ENCODE measurements around the gene MRPL1. TPM values are rescaled to one million over a fixed set of nuclear protein-coding genes. Genes with fewer than 3 reads are reported as not detected.
"Not testable (repeated sequence)": the region's sequence is repeated elsewhere in the genome, so short reads cannot be mapped to it uniquely, and the experiment has no call there.

Gene MRPL1
- polyA plus RNA-seq, 1 donor from 2014 or later, result 30.0 TPM

DNA sequence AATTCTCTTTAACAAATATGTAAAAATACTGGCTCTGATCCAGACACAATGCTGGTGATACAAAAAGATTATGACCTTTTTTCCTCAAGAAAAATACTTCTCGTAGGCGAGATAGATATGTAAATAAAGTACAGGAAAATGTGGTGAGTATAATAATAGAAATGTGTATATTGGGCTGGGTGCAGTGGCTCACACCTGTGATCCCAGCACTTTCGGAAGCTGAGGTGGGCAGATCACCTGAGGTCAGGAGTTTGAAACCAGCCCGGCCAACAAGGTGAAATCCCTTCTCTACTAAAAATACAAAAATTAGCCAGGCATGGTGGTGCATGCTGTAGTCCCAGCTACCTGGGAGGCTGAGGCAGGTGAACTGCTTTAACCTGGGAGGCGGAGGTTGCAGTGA is 55.0 kb downstream of the MRPL1 start:
- Mint-ChIP-seq H3K4me3 (peak overlapping the region in 1 of 4 donors; percentile 63), H3K27me3 (no peaks in the 10 kb centered on the region), H3K9me3 (no peaks in the 10 kb centered on the region), H3K4me1 (peaks cover 21 to 27% (median 24%) of the 10 kb centered on the region in 3 donors), H3K27ac (peak overlapping the region in 1 of 3 donors; percentile 21), H3K36me3 (peaks cover 6% of the 10 kb centered on the region)

- Mint-ChIP-seq H3K36me3 (peaks cover 12% of the 10 kb centered on the region), H3K27ac (no peak overlapping the region)
These were observed 57.7 kb downstream of the MRPL1 start for GRCh38 chr4:77920371-77920770.

GRCh38 chr4:77921701-77922100 is 59.1 kb downstream of the MRPL1 start:
- H3K36me3 Mint-ChIP-seq, result peaks cover 14% of the 10 kb centered on the region

More at GRCh38 chr4:77920371-77920770, 57.7 kb downstream of the MRPL1 start:
- Mint-ChIP-seq H3K27me3 (no peaks in the 10 kb centered on the region), H3K9me3 (peaks cover 0 to 5% (median 0%) of the 10 kb centered on the region in 3 donors), H3K4me1 (peaks cover 20 to 24% (median 24%) of the 10 kb centered on the region in 3 donors), H3K4me3 (no peak overlapping the region)

DNA sequence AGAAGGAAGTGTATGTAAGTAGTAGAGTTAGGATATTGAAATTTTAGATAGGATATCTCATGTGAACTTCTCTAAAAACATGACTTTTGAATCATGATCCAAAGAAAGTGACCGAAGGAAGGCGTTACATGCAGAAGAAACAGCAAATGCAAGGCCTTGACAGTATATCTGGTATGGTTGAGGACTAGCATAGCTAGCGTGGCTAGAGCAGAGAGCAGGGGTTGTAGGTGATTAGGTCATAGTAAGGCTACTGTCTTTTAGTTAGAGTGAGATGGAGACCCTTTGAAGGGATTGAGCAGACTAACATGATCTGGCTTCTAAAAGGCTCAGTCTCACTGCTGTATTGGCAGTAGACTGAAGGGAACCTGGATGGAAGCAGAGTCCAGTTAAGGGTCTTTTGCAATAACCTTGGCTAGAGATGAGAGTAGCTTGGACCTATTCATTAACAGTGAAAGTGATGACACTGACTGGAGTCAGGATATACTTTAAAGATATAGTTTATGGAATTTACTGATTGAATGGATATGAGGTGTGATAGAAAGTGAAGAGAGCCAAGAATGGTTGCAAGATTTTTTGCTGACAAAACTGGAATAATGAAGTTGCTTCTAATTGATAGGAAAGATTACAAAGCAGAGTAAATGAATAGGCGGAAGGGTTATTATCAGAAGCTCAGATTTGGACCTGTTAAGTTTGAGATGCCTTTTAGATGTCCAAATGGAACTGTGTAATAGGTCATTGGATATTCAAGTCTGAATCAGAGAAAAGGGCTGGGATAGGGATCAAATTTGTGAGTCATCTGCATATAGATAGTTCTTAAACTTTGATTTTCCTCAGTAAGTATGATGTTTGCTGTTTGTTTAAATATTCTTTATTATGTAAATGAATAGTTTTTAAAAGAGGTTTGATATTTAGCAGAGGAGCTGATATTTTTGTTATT is 59.8 kb downstream of the MRPL1 start:
- Mint-ChIP-seq H3K27ac (no peak overlapping the region), H3K4me3 (no peak overlapping the region), H3K36me3 (peaks cover 17% of the 10 kb centered on the region), H3K9me3 (peaks cover 0 to 5% (median 0%) of the 10 kb centered on the region in 3 donors), H3K4me1 (peaks cover 14 to 18% (median 17%) of the 10 kb centered on the region in 3 donors), H3K27me3 (no peaks in the 10 kb centered on the region)

More at GRCh38 chr4:77921701-77922100, 59.1 kb downstream of the MRPL1 start:
- Mint-ChIP-seq H3K27ac (no peak overlapping the region), H3K9me3 (peaks cover 0 to 5% (median 0%) of the 10 kb centered on the region in 3 donors), H3K4me1 (peaks cover 20 to 24% (median 21%) of the 10 kb centered on the region in 3 donors), H3K4me3 (no peak overlapping the region), H3K27me3 (no peaks in the 10 kb centered on the region)

DNA sequence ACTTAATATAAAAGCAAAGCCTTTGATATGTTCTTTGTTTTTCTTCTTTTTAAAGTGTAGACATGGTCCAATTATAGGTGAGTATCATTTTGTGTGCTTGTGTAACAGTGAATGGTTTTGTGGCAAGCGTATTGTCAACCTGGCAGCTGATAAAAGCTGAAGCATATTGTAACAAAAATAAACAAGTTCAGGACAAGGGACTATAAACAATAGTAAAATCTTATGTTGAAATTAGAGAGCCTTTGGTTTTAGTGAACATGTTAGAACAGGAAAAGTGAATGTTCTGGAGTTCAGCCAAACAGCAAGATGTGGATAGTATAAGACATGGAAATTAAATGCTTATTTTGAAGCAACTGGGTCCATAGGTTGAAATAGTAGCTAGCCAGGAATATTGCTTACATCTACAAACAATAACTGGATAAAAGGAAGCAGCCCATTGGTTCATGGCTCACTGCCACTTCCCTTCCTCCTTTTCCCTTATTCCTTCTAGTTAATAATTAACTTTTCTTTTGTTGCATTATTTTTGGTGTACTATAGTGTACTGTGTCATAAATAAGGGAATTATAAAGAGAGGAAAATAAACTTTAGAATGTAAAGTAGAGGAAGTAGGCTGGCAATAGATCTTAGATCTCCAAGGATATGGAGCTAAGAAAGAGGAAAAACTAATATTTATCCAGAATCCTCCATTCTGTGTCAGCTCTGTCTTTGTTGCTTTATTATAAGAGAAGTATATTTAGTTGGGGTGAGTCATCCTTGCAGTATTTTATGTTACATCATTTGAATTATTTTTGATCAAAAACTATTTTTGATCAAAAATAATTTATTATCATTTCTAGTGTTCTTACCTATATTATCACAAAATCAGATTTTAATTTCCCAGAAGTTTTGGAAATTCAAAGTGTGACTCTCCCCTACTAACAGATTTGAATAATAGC is 65.6 kb downstream of the MRPL1 start:
- H3K36me3 Mint-ChIP-seq, result peaks cover 17% of the 10 kb centered on the region
- peaks cover 0 to 5% (median 0%) of the 10 kb centered on the region in 3 donors for H3K9me3 Mint-ChIP-seq
- no peaks in the 10 kb centered on the region for H3K27me3 Mint-ChIP-seq
- no peak overlapping the region for H3K27ac Mint-ChIP-seq
- peaks cover 0 to 1% (median 0%) of the 10 kb centered on the region in 3 donors for H3K4me1 Mint-ChIP-seq
- H3K4me3 Mint-ChIP-seq, result no peak overlapping the region

DNA sequence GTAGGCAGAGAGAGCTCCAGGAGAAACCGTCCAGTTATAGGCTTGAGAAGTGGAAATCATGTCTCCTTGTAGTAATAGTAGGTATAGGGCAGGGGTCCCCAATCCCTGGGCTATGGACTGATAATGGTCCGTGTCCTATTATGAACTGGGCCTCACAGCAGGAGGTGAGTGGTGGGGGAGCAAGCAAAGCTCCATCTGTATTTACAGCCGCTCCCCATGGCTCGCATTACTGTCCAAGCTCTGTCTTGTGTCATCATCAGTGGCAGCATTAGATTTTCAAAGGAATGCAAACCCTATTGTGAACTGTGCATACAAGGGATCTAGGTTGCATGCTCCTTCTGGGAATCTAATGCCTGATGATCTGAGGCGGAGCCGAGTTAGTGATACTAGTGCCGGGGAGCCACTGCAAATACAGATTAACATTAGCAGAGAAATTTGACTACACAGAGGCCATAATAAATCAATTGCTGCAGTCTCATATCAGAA is 67.6 kb downstream of the MRPL1 start:
- Mint-ChIP-seq H3K27me3 (no peaks in the 10 kb centered on the region), H3K36me3 (peaks cover 13% of the 10 kb centered on the region), H3K4me1 (no peaks in the 10 kb centered on the region), H3K9me3 (no peaks in the 10 kb centered on the region), H3K27ac (no peak overlapping the region), H3K4me3 (no peak overlapping the region)

DNA sequence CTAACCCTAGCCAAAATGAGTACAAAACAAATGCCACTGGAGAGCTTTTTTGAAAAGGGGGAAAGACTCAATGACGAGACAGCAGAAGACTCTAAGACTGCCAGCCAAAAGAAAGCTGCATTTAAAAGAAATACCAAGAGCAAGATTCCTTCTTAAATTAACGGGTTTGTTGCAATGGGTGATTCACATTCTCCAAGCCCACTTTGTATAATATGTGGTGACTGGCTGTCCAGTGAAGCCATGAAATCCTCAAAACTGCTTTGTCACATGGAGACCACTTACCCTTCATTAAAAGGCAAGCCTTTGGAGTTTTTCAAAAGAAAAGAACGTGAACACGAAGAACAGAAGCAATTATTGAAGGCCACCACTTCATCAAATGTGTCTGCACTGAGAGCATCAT is 68.2 kb downstream of the MRPL1 start:
- no peaks in the 10 kb centered on the region for H3K9me3 Mint-ChIP-seq
- peak overlapping the region in 1 of 3 donors; percentile 35 for H3K27ac Mint-ChIP-seq
- H3K4me1 Mint-ChIP-seq, result no peaks in the 10 kb centered on the region
- no peak overlapping the region for H3K4me3 Mint-ChIP-seq
- no peaks in the 10 kb centered on the region for H3K27me3 Mint-ChIP-seq
- H3K36me3 Mint-ChIP-seq, result peaks cover 11% of the 10 kb centered on the region

DNA sequence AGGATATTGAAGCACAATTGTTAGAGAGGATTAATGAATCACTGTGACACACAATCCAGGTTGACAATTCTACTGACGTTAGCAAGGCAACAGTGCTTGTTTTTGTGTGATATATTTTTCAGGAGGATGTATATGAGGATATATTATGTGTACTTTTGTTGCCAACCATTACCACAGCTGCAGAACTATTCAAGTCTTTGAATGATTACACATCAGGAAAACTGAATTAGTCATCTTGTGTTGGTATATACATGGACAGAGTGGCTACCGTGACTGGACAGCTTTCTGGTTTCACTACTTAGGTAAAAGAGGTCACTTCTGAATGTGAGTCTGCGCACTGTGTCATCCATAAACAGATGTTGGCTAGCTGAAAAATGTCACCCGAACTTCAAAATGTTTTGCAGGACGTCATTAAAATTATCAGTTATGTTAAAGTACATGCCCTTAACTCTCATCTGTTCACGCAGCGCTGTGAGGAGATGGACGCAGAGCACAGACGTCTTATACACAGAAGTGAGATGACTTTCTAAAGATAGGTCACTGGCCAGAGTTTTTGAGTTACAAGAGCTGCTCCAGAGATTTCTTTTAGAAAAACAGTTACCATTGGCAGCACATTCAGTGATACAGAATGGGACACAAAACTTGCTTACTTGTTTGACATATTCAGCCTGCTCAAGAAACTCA is 69.0 kb downstream of the MRPL1 start:
- no peaks in the 10 kb centered on the region for H3K4me1 Mint-ChIP-seq
- H3K4me3 Mint-ChIP-seq, result no peak overlapping the region
- H3K27me3 Mint-ChIP-seq, result no peaks in the 10 kb centered on the region
- no peak overlapping the region for H3K27ac Mint-ChIP-seq
- peaks cover 11% of the 10 kb centered on the region for H3K36me3 Mint-ChIP-seq
- no peaks in the 10 kb centered on the region for H3K9me3 Mint-ChIP-seq

DNA sequence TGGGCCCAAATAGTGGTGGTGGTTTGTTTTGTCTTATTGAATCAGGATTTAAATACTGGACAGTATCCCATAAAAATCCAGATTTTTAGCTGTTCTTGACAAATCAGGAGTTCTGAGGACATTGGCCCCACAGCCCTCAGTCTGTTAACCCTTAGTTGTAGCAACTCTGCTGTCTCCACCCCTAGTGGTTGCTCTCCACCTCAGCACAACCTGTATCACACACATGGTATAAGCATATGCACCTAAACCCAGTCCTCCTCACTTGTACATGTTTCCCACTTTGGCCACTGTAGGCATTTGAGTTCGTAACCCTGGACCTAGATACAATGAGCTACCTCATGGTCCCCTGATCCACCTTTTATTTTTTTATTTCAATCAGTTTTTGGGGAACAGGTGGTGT is 75.9 kb downstream of the MRPL1 start:
- H3K27ac Mint-ChIP-seq, result no peak overlapping the region
- H3K9me3 Mint-ChIP-seq, result peaks cover 0 to 3% (median 0%) of the 10 kb centered on the region in 3 donors
- H3K4me1 Mint-ChIP-seq, result no peaks in the 10 kb centered on the region
- no peaks in the 10 kb centered on the region for H3K27me3 Mint-ChIP-seq
- H3K36me3 Mint-ChIP-seq, result peaks cover 23% of the 10 kb centered on the region
- no peak overlapping the region for H3K4me3 Mint-ChIP-seq

DNA sequence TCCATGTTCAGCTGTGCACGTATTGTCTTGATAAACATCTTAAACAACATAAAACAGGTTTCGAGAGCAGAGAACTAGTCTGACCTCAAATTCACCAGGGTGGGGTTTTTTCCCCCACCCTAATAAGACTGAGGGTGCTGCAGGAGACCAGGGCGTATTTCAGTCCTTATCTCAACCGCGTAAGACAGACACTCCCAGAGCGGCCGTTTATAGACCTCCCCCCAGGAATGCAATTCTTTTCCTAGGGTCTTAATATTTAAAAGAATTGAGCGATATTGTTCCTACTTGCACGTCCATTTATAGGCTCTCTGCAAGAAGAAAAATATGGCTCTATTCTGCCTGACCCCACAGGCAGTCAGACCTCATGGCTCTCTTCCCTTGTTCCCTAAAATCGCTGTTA is 83.3 kb downstream of the MRPL1 start:
- H3K4me3 Mint-ChIP-seq, H3K27me3 Mint-ChIP-seq, H3K27ac Mint-ChIP-seq, H3K4me1 Mint-ChIP-seq: not testable (repeated sequence)
- Mint-ChIP-seq H3K9me3 (peaks cover 0 to 13% (median 5%) of the 10 kb centered on the region in 3 donors), H3K36me3 (peaks cover 17% of the 10 kb centered on the region)

GRCh38 chr4:77950203-77950602 is 87.6 kb downstream of the MRPL1 start:
- H3K4me1 Mint-ChIP-seq, result peaks cover 0 to 1% (median 0%) of the 10 kb centered on the region in 3 donors
- H3K4me3 Mint-ChIP-seq, result no peak overlapping the region
- no peak overlapping the region for H3K27ac Mint-ChIP-seq
- H3K27me3 Mint-ChIP-seq, result no peaks in the 10 kb centered on the region
- H3K36me3 Mint-ChIP-seq, result peaks cover 8% of the 10 kb centered on the region
- H3K9me3 Mint-ChIP-seq, result peaks cover 0 to 6% (median 1%) of the 10 kb centered on the region in 3 donors

DNA sequence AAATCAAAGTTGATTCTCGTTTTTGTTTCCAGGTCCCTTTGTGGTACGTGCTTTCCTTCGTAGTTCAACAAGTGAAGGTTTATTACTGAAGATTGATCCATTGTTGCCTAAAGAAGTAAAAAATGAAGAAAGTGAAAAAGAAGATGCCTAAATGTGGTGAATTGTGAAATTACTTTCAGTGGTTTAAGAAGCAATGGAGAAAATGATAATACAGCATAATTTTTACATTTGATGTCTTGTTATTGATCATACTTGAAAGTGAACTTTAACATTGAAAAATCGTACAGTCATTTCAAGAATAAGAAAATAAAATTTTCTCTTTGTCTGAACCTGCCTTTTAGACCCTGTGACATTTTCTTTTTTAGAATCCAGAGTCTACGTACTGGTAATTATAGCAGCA is 89.8 kb downstream of the MRPL1 start:
- H3K27me3 Mint-ChIP-seq, result no peaks in the 10 kb centered on the region
- peaks cover 1% of the 10 kb centered on the region for H3K36me3 Mint-ChIP-seq
- H3K9me3 Mint-ChIP-seq, result no peaks in the 10 kb centered on the region
- no peak overlapping the region for H3K27ac Mint-ChIP-seq
- H3K4me1 Mint-ChIP-seq, result no peaks in the 10 kb centered on the region
- H3K4me3 Mint-ChIP-seq, result no peak overlapping the region

DNA sequence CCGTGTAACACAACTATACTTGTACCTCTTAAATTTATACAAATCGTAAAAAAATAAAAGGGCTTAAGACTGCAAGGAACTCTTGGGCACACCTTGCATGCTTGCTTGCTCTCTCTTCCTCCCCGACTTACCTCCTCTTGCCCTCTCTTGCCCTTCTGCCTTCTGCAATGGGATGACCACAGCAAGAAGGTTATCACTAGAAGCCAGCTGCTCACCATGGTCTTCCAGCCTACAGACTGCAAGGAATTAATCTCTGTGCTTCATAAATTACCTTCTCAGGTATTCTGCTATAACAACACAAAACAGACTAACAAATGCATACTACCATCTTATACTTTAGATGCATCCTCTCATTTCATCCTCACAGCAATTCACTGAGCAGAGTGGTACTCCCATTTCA is 92.1 kb downstream of the MRPL1 start:
- Mint-ChIP-seq H3K4me1 (no peaks in the 10 kb centered on the region), H3K9me3 (no peaks in the 10 kb centered on the region), H3K27me3 (no peaks in the 10 kb centered on the region), H3K27ac (no peak overlapping the region), H3K4me3 (no peak overlapping the region), H3K36me3 (no peaks in the 10 kb centered on the region)

GRCh38 chr4:77956917-77957316 is 94.3 kb downstream of the MRPL1 start:
- Mint-ChIP-seq H3K27me3 (no peaks in the 10 kb centered on the region), H3K4me1 (no peaks in the 10 kb centered on the region), H3K36me3 (no peaks in the 10 kb centered on the region), H3K27ac (no peak overlapping the region), H3K9me3 (no peaks in the 10 kb centered on the region), H3K4me3 (no peak overlapping the region)

All from IgD-negative memory B cell (primary cell).